ENCODE measurements around the gene ABCA3.

Gene ABCA3

DNA sequence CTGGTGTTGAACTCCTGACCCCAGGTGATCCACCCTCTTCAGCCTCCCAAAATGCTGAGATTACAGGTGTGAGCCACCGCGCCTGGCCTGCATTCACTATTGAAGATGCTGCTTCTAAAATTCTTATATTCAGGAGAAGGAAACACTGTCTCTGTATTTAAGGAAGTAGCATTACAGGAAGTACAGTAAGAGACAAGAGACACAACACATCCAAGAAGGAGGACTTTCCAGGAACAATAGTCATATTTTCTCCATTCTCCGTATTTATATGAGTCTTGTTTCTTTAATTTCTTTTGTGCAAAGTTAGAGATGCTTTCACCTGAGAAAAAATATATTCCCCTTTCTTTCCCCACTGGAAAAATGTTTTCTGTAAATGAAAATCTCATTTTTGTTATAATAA lies 18.3 kb upstream of the ABCA3 start:
- Histone ChIP-seq H3K9me3 (ENCODE audit: control insufficient read depth, low read length) (no peaks in the 10 kb centered on the region), H3K4me3 (ENCODE audit: insufficient read depth, low read depth, low read length, poor library complexity, severe bottlenecking) (no peak overlapping the region), H3K27me3 (replicated peaks; ENCODE audit: control insufficient read depth, insufficient read depth, low read length, poor library complexity, severe bottlenecking) (peaks cover 20% of the 10 kb centered on the region), H3K27ac (ENCODE audit: insufficient read depth, low read length, poor library complexity, severe bottlenecking) (no peak overlapping the region), H3K36me3 (ENCODE audit: control insufficient read depth, insufficient read depth, low read length) (no peaks in the 10 kb centered on the region), H3K4me1 (ENCODE audit: control insufficient read depth, insufficient read depth, low read length, poor library complexity, severe bottlenecking) (no peaks in the 10 kb centered on the region)
- no peak for DNase-seq

DNA sequence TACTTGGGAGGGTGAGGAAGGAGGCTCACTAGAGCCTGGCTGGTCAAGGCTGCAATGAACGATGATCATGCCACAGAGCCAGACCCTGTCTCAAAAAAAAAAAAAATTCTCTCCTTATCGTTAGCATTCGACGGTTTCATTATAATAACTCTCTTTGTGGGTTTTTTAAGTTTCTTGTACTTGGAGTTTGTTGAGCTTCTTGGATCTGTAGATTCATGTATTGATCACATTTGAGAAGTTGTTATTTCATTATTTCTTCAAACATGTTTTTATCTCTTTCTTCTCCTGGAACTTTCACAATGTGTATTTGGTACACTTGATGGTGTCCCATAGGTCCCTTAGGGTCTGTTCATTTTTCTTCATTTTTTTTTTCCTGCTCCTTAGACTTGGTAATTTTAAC lies 16.8 kb upstream of the ABCA3 start:
- no peak for DNase-seq
- H3K27me3 ChIP-seq (replicated peaks; ENCODE audit: control insufficient read depth, insufficient read depth, low read length, poor library complexity, severe bottlenecking): peaks cover 17% of the 10 kb centered on the region
- no peak overlapping the region for H3K27ac ChIP-seq (ENCODE audit: insufficient read depth, low read length, poor library complexity, severe bottlenecking)
- no peaks in the 10 kb centered on the region for H3K4me1 ChIP-seq (ENCODE audit: control insufficient read depth, insufficient read depth, low read length, poor library complexity, severe bottlenecking)
- H3K36me3 ChIP-seq (ENCODE audit: control insufficient read depth, insufficient read depth, low read length): no peaks in the 10 kb centered on the region
- no peaks in the 10 kb centered on the region for H3K9me3 ChIP-seq (ENCODE audit: control insufficient read depth, low read length)
- no peak overlapping the region for H3K4me3 ChIP-seq (ENCODE audit: insufficient read depth, low read depth, low read length, poor library complexity, severe bottlenecking)

DNA sequence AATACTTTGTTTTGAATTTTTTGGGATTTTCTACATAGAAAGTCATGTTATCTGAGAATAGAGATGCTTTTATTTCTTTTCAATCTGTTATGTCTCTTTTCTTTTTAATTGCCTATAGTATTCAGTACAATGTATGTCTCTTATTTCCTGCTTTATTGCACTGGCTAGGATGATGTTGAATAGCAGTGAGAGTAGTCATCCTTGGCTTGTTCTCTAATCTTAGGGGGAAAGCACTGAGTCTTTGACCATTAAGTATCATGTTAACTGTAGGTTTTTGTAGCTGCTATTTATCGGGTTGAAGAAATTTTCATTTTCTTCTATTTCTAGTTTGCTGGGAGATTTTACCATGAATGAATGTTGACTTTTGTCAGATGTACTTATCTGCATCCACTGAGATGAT lies 10.0 kb upstream of the ABCA3 start:
- Histone ChIP-seq H3K36me3 (ENCODE audit: control insufficient read depth, insufficient read depth, low read length) (no peaks in the 10 kb centered on the region), H3K27ac (ENCODE audit: insufficient read depth, low read length, poor library complexity, severe bottlenecking) (no peak overlapping the region), H3K9me3 (ENCODE audit: control insufficient read depth, low read length) (no peaks in the 10 kb centered on the region), H3K4me1 (ENCODE audit: control insufficient read depth, insufficient read depth, low read length, poor library complexity, severe bottlenecking) (no peaks in the 10 kb centered on the region), H3K27me3 (replicated peaks; ENCODE audit: control insufficient read depth, insufficient read depth, low read length, poor library complexity, severe bottlenecking) (peaks cover 4% of the 10 kb centered on the region), H3K4me3 (ENCODE audit: insufficient read depth, low read depth, low read length, poor library complexity, severe bottlenecking) (no peak overlapping the region)
- no peak for DNase-seq

DNA sequence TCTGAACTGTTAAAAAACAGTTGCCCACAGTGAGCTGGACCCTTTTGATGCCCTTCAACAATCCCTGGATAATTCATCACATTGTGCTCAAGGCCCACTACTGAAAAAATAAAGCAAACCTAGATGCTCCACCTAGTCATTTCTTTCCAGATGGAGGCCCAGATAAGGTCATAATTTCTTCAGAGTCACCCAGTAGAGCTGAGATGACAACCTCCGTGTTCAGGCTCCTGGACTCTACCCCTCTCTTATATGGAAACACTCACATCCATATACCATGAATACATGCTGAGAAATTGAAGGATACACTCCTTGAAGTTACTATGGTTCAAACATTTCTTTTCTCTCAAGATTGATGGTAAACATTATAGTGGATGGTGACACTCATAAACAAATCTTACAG lies 2.7 kb upstream of the ABCA3 start:
- no peaks in the 10 kb centered on the region for H3K27me3 ChIP-seq (replicated peaks; ENCODE audit: control insufficient read depth, insufficient read depth, low read length, poor library complexity, severe bottlenecking)
- H3K27ac ChIP-seq (ENCODE audit: insufficient read depth, low read length, poor library complexity, severe bottlenecking): no peak overlapping the region
- H3K9me3 ChIP-seq (ENCODE audit: control insufficient read depth, low read length): no peaks in the 10 kb centered on the region
- no peak overlapping the region for H3K4me3 ChIP-seq (ENCODE audit: insufficient read depth, low read depth, low read length, poor library complexity, severe bottlenecking)
- no peak for DNase-seq
- no peaks in the 10 kb centered on the region for H3K36me3 ChIP-seq (ENCODE audit: control insufficient read depth, insufficient read depth, low read length)
- H3K4me1 ChIP-seq (ENCODE audit: control insufficient read depth, insufficient read depth, low read length, poor library complexity, severe bottlenecking): peaks cover 16% of the 10 kb centered on the region

DNA sequence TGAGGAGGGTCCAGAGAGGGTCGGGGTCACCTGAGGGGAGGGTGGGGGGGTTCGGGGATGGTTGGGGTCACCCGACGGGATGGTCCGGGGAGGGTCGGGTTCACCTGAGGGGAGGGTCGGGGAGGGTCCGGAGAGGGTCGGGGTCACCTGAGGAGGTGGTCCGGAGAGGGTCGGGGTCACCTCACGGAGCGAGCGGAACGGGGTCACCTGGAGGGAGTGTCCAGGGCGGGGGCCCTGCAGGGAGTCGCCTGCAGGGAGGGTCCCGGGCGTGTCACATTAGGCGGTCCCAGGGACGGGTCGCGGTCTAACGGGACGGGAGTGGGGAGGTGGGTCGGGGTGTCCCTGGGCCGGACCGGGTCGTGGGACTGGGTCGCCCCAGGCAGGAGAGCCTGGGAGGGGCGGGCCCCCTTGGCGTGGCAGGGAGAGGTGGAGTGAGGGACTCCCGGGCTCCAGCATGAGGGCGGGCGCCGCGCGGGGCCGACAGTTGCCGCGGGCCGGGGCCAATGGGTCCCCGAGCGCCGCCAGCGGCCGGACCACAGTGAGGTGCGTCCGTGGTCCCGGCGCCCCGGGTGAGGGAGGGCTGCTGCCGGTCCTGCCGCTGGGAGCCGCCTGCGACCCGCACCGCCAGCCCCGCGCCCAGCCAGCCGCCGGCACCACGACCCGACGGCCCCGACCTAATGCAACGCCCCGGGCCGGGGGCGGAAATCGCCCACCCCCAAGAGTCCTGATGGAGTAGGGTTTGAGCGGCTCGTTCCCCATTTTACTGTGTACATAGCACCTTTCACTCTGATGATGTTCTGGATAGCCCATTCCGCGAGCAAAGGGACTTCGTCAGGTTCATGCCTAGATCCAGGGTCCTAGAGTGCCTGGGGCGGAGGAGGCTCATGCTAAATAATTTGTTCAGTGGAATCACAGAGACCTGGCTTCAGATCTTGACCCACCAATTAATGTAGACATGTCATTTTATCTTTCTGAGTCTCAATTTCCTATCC lies 1.2 kb upstream of the ABCA3 start:
- Histone ChIP-seq H3K4me3 (ENCODE audit: insufficient read depth, low read depth, low read length, poor library complexity, severe bottlenecking) (no peak overlapping the region), H3K9me3 (ENCODE audit: control insufficient read depth, low read length) (no peaks in the 10 kb centered on the region), H3K36me3 (ENCODE audit: control insufficient read depth, insufficient read depth, low read length) (no peaks in the 10 kb centered on the region), H3K4me1 (ENCODE audit: control insufficient read depth, insufficient read depth, low read length, poor library complexity, severe bottlenecking) (peaks cover 16% of the 10 kb centered on the region), H3K27me3 (replicated peaks; ENCODE audit: control insufficient read depth, insufficient read depth, low read length, poor library complexity, severe bottlenecking) (no peaks in the 10 kb centered on the region), H3K27ac (ENCODE audit: insufficient read depth, low read length, poor library complexity, severe bottlenecking) (no peak overlapping the region)
- no peak for DNase-seq

DNA sequence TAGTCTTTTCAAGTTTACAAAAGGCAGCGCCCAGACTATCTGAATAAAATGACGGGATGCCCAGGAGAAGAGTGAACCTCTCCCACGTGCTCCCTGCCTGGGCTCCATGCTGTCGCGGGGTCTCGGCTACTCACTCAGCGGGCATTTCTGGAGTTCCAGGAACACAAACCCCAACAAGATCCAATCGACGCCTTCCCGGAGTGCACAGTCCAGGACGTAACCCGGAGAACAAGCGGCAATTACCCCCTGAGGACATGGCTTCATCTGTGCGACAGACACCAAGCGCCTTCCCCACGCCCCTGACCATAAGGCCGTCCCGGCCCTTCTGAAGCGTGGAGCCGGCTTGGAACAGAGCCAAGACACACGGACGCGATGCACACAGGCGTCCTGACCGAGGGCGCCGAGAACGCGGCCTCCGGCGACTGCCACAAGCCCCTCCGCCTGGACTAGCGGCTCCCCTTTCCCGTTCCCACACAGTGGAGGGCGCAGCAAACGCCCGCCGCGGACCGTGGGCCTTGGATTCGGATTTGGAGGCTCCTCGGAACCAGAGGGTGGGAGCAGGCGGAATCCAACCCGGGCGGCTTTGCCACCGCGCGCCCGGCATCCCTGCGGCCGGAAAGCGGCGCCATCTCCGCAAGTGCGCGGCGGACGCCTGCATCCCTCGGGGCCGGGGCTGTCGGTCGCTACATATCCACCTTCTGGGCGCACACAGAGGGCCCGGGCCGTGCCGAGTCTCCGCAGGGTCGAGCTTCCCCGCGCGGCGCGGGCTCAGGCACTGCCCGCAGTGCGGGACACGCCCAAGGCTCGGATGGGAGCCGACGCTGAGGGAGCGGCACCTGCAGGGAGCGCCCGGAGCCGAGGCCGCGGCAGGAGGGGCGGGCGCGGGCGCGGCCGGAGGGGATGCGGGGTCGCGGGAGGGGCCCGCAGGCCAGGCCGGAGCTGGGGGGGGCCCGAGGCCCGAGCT lies 725 bp downstream of the ABCA3 start:
- Histone ChIP-seq H3K27me3 (replicated peaks; ENCODE audit: control insufficient read depth, insufficient read depth, low read length, poor library complexity, severe bottlenecking) (no peaks in the 10 kb centered on the region), H3K27ac (ENCODE audit: insufficient read depth, low read length, poor library complexity, severe bottlenecking) (no peak overlapping the region), H3K4me3 (ENCODE audit: insufficient read depth, low read depth, low read length, poor library complexity, severe bottlenecking) (peak overlapping the region; percentile 67), H3K4me1 (ENCODE audit: control insufficient read depth, insufficient read depth, low read length, poor library complexity, severe bottlenecking) (peaks cover 16% of the 10 kb centered on the region), H3K36me3 (ENCODE audit: control insufficient read depth, insufficient read depth, low read length) (no peaks in the 10 kb centered on the region), H3K9me3 (ENCODE audit: control insufficient read depth, low read length) (no peaks in the 10 kb centered on the region)
- peak in 1 of 3 donors; percentile 16 for DNase-seq

DNA sequence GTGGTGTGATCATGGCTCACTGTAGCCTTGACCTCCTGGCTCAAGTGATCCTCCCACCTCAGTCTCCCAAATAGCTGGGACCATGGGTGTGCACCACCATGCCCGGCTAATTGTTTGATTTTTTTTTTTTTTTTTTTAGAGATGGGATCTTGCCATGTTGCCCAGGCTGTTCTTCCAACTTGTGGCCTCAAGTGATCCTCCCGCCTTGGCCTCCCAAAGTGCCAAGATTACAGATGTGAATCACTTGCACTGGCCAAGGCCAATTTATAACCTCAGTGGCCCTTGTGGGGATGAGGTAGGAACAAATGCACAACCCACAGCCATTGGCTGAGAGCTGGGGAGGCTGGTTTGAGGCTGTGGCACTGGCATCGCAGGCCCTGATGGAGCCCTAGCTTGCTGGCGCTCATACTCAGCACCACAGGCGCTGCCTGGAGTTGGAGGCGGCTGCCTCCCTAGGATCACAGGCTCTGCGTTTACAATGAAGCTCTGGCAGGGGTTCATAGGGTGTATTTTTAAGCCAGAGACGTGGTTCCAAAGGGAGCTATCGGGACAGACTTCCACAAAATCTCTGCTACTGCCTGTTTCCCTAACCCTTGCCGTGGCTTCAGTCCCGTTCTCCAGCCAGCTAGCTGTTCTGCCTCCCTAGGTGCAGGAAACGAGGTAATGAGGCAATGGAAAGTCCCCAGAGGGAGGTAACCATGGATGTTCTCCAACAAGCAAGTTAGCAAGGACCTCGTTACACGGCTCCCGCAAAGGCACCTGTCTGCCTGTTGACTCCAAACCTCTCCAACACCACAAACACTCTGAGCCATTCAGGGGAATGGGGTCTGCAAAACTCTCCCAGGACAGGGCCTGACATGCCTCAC lies 2.9 kb downstream of the ABCA3 start:
- no peaks in the 10 kb centered on the region for H3K9me3 ChIP-seq (ENCODE audit: control insufficient read depth, low read length)

DNA sequence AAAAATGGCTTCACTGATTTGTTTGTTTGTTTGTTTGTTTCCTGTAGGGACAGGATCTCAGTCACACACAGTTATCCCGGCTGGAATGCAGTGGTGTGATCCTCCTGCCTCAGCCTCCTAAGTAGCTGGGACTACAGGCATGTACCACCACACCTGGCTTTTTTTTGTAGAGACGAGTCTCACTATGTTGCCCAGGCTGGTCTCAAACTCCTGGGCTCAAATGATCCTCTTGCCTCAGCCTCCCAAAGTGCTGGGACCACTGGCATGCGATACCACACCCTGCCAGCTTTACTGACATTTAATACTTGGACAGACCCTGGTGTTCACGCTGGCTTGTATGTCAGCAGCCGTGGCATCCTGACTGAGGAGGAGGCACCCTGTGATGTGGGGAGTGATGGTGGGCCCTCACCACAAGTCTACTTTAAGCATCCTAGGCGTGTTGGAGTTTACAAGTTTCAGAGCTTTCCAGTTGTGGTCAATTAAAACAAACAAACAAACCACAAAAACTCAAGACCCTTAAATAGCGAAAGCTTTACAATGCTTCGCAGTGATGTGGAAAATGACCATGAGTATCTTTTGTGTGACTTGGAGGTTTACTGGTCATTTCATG lies 5.1 kb downstream of the ABCA3 start:
- H3K27me3 ChIP-seq (replicated peaks; ENCODE audit: control insufficient read depth, insufficient read depth, low read length, poor library complexity, severe bottlenecking): no peaks in the 10 kb centered on the region
- H3K4me1 ChIP-seq (ENCODE audit: control insufficient read depth, insufficient read depth, low read length, poor library complexity, severe bottlenecking): peaks cover 8% of the 10 kb centered on the region
- DNase-seq: no peak
- no peak overlapping the region for H3K27ac ChIP-seq (ENCODE audit: insufficient read depth, low read length, poor library complexity, severe bottlenecking)
- no peak overlapping the region for H3K4me3 ChIP-seq (ENCODE audit: insufficient read depth, low read depth, low read length, poor library complexity, severe bottlenecking)
- H3K36me3 ChIP-seq (ENCODE audit: control insufficient read depth, insufficient read depth, low read length): no peaks in the 10 kb centered on the region
- H3K9me3 ChIP-seq (ENCODE audit: control insufficient read depth, low read length): no peaks in the 10 kb centered on the region

More for the DNA sequence above, 2.9 kb downstream of the ABCA3 start:
- no peak for DNase-seq
- no peaks in the 10 kb centered on the region for H3K36me3 ChIP-seq (ENCODE audit: control insufficient read depth, insufficient read depth, low read length)
- H3K4me1 ChIP-seq (ENCODE audit: control insufficient read depth, insufficient read depth, low read length, poor library complexity, severe bottlenecking): peaks cover 16% of the 10 kb centered on the region
- no peak overlapping the region for H3K4me3 ChIP-seq (ENCODE audit: insufficient read depth, low read depth, low read length, poor library complexity, severe bottlenecking)
- no peaks in the 10 kb centered on the region for H3K27me3 ChIP-seq (replicated peaks; ENCODE audit: control insufficient read depth, insufficient read depth, low read length, poor library complexity, severe bottlenecking)
- no peak overlapping the region for H3K27ac ChIP-seq (ENCODE audit: insufficient read depth, low read length, poor library complexity, severe bottlenecking)

DNA sequence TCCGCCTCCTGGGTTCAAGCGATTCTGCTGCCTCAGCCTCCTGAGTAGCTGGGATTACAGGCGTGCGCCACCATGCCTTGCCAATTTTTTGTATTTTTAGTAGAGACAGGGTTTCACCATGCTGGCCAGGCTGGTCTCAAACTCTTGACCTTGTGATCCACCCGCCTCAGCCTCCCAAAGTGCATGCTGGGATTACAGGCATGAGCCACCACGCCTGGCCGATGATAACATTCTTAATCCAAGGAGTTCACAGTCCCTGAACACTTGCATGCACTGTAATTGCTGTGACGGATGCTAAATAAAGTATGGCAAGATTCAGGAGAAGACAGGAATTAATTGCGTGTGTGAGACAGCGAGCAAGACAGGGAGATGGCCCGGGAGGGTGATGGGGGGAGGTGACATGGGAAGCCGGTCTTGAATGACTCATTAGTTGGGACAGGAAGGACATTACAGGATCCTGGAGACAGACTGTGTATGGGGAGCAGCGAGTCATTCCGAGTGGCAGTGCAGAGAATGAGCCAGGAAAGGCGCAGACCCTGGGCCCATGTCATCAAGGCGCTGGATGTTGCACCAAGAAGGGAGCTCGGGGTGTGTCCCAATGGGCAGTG lies 6.7 kb downstream of the ABCA3 start:
- H3K9me3 ChIP-seq (ENCODE audit: control insufficient read depth, low read length): no peaks in the 10 kb centered on the region
- no peaks in the 10 kb centered on the region for H3K27me3 ChIP-seq (replicated peaks; ENCODE audit: control insufficient read depth, insufficient read depth, low read length, poor library complexity, severe bottlenecking)
- no peaks in the 10 kb centered on the region for H3K4me1 ChIP-seq (ENCODE audit: control insufficient read depth, insufficient read depth, low read length, poor library complexity, severe bottlenecking)
- H3K27ac ChIP-seq (ENCODE audit: insufficient read depth, low read length, poor library complexity, severe bottlenecking): no peak overlapping the region
- no peak for DNase-seq
- H3K36me3 ChIP-seq (ENCODE audit: control insufficient read depth, insufficient read depth, low read length): no peaks in the 10 kb centered on the region
- H3K4me3 ChIP-seq (ENCODE audit: insufficient read depth, low read depth, low read length, poor library complexity, severe bottlenecking): no peak overlapping the region
